H1 (cell line): ENCODE data around the gene PRAMEF18. TPM values are rescaled to one million over a fixed set of nuclear protein-coding genes. Genes with fewer than 3 reads are reported as not detected.
"Not testable (repeated sequence)": the region's sequence is repeated elsewhere in the genome, so short reads cannot be mapped to it uniquely, and the experiment has no call there.

Source experiments
- CTCF ChIA-PET: fragments of 300-600 bp; sonication (Branson Sonifier 250); formaldehyde crosslinking; loops from one replicate; lab custom pipeline; 2021; ENCODE audit not compliant: partially characterized antibody; lab: Charles Lee
- POLR2A ChIA-PET: fragments of 300-600 bp; sonication (Branson Sonifier 250); formaldehyde crosslinking; loops from one replicate; lab custom pipeline; 2021; ENCODE audit warnings: inconsistent platforms; ENCODE audit not compliant: partially characterized antibody; lab: Charles Lee
- DNase-seq, 2 experiments: peaks; one replicate each; pipeline versions ENCODE4 v3.0.0 to v3.0.0-alpha.2; 2010 to 2022; ENCODE audit warnings: low spot score in 2 of 2, low read depth in 1 of 2, mixed read lengths in 1 of 2
- FAIRE-seq: peaks from 2 replicates; lab custom pipeline; 2011; peaks lifted over from hg19 to GRCh38; lab: Jason Lieb, UNC
- H2AFZ ChIP-seq: 2 replicates; pipeline ENCODE4 v1.8.1; 2012; ENCODE audit warnings: low read length, inconsistent platforms
- H2AK5ac ChIP-seq: 2 replicates; pipeline ENCODE4 v1.6.1; 2013; ENCODE audit warnings: low read depth, low read length
- H2BK120ac ChIP-seq: replicated peaks from 2 replicates; pipeline ENCODE3; 2013; ENCODE audit warnings: low read depth, low read length, inconsistent platforms
- H2BK12ac ChIP-seq: 2 replicates; pipeline ENCODE4 v1.6.1; 2013; ENCODE audit warnings: low read depth, low read length
- H2BK15ac ChIP-seq: 2 replicates; pipeline ENCODE4 v1.6.1; 2013; ENCODE audit warnings: low read length
- H2BK20ac ChIP-seq: 2 replicates; pipeline ENCODE4 v1.6.1; 2013; ENCODE audit warnings: low read length
- H2BK5ac ChIP-seq: 2 replicates; pipeline ENCODE4 v1.6.1; 2013; ENCODE audit warnings: low read depth, low read length
- H3K14ac ChIP-seq: 2 replicates; pipeline ENCODE4 v1.6.1; 2013; ENCODE audit warnings: inconsistent platforms; ENCODE audit not compliant: insufficient read length
- H3K18ac ChIP-seq: 2 replicates; pipeline ENCODE4 v1.6.1; 2013; ENCODE audit warnings: low read length; ENCODE audit errors: extremely low read depth
- H3K23ac ChIP-seq: 2 replicates; pipeline ENCODE4 v1.6.1; 2013; ENCODE audit warnings: inconsistent platforms; ENCODE audit not compliant: insufficient read length
- H3K23me2 ChIP-seq: 2 replicates; pipeline ENCODE4 v1.6.1; 2013; ENCODE audit warnings: low read depth, low read length
- H3K27ac ChIP-seq: 2 replicates; pipeline ENCODE4 v1.6.1; 2011; ENCODE audit warnings: low read depth, low read length, inconsistent platforms
- H3K27me3 ChIP-seq, 4 experiments: replicated peaks in 1 of 4; 1 replicate in 1 of 4; 2 replicates in 3 of 4; pipeline versions ENCODE4 v1.6.1 to v1.8.1; 2011 to 2013; ENCODE audit warnings: low read length in 3 of 4, mild to moderate bottlenecking in 3 of 4, inconsistent platforms in 2 of 4, mixed read lengths in 2 of 4, moderate library complexity in 1 of 4; ENCODE audit not compliant: control insufficient read depth in 3 of 4, insufficient read depth in 3 of 4; ENCODE audit errors: extremely low read depth in 1 of 4
- H3K36me3 ChIP-seq, 4 experiments: 2 replicates each; pipeline versions ENCODE4 v1.6.1 to v1.8.1; 2011 to 2013; ENCODE audit warnings: mild to moderate bottlenecking in 4 of 4, low read length in 3 of 4, moderate library complexity in 2 of 4, control low read depth in 1 of 4, inconsistent platforms in 1 of 4; ENCODE audit not compliant: insufficient read depth in 4 of 4, control insufficient read depth in 2 of 4
- H3K4ac ChIP-seq: replicated peaks from 2 replicates; pipeline ENCODE3; 2013; ENCODE audit warnings: low read length, low read depth, mixed read lengths, inconsistent platforms; ENCODE audit not compliant: insufficient read length
- H3K4me1 ChIP-seq, 4 experiments: replicated peaks in 1 of 4; 1 replicate in 1 of 4; 2 replicates in 3 of 4; pipeline versions ENCODE4 v1.6.1 to v1.8.1; 2011 to 2013; ENCODE audit warnings: low read length in 3 of 4, inconsistent platforms in 2 of 4, mixed read lengths in 1 of 4; ENCODE audit not compliant: insufficient read depth in 4 of 4, control insufficient read depth in 3 of 4
- H3K4me2 ChIP-seq, 2 experiments: 2 replicates each; pipeline versions ENCODE4 v1.6.1 to v1.8.1; 2011 to 2013; ENCODE audit warnings: low read depth in 2 of 2, low read length in 2 of 2, control low read depth in 1 of 2, inconsistent platforms in 1 of 2, mild to moderate bottlenecking in 1 of 2; ENCODE audit not compliant: insufficient read depth in 1 of 2
- H3K4me3 ChIP-seq, 4 experiments: fragments of 200-600, 300-600 bp in 1 of 4; sonication (generic), shearing (Covaris generic), sonication (Bioruptor Twin) in 1 of 4; 2 replicates each; pipeline versions ENCODE4 v1.5.1 to v1.8.1; 2011 to 2016; ENCODE audit warnings: low read length in 4 of 4, low read depth in 3 of 4, control low read depth in 2 of 4, inconsistent platforms in 2 of 4, mild to moderate bottlenecking in 2 of 4, mixed read lengths in 1 of 4, moderate library complexity in 1 of 4; ENCODE audit not compliant: insufficient read depth in 2 of 4; ENCODE audit errors: extremely low read depth in 1 of 4
- H3K56ac ChIP-seq: replicated peaks from 2 replicates; pipeline ENCODE3; 2013; ENCODE audit warnings: low read depth, mild to moderate bottlenecking, mixed read lengths, low read length, inconsistent platforms; ENCODE audit not compliant: insufficient read length
- H3K79me1 ChIP-seq: 2 replicates; pipeline ENCODE4 v1.6.1; 2013; ENCODE audit warnings: low read depth, low read length, control low read depth
- H3K79me2 ChIP-seq, 2 experiments: 2 replicates each; pipeline versions ENCODE4 v1.6.1 to v1.8.1; 2012 to 2013; ENCODE audit warnings: low read length in 2 of 2, mild to moderate bottlenecking in 2 of 2, inconsistent platforms in 1 of 2; ENCODE audit not compliant: insufficient read depth in 2 of 2, control insufficient read depth in 1 of 2
- H3K9ac ChIP-seq, 4 experiments: replicated peaks in 1 of 4; 1 replicate in 1 of 4; 2 replicates in 3 of 4; pipeline versions ENCODE4 v1.6.1 to v1.8.1; 2011 to 2013; ENCODE audit warnings: low read depth in 3 of 4, low read length in 3 of 4, control low read depth in 2 of 4, mild to moderate bottlenecking in 2 of 4, moderate library complexity in 2 of 4, inconsistent platforms in 1 of 4; ENCODE audit errors: extremely low read depth in 1 of 4
- H3K9me3 ChIP-seq, 2 experiments: 2 replicates each; pipeline versions ENCODE4 v1.6.1 to v1.8.1; 2012 to 2013; ENCODE audit warnings: mild to moderate bottlenecking in 2 of 2, moderate library complexity in 2 of 2, control low read depth in 1 of 2, inconsistent platforms in 1 of 2, low read depth in 1 of 2, low read length in 1 of 2, mixed read lengths in 1 of 2; ENCODE audit not compliant: insufficient read depth in 2 of 2
- H4K20me1 ChIP-seq, 2 experiments: replicated peaks in 1 of 2; 2 replicates each; pipeline versions ENCODE3 to v1.8.1; 2011 to 2013; ENCODE audit warnings: inconsistent platforms in 2 of 2, low read length in 2 of 2, mild to moderate bottlenecking in 1 of 2; ENCODE audit not compliant: insufficient read depth in 2 of 2, control insufficient read depth in 1 of 2
- H4K5ac ChIP-seq: 2 replicates; pipeline ENCODE4 v1.6.1; 2013; ENCODE audit warnings: low read length, low read depth, mixed read lengths, inconsistent platforms; ENCODE audit not compliant: insufficient read length
- H4K8ac ChIP-seq: 2 replicates; pipeline ENCODE4 v1.8.0; 2013; ENCODE audit warnings: mild to moderate bottlenecking, moderate library complexity, low read length, inconsistent platforms; ENCODE audit not compliant: insufficient read depth; ENCODE audit errors: extremely low read depth
- H4K91ac ChIP-seq: replicated peaks from 2 replicates; pipeline ENCODE3; 2013; ENCODE audit warnings: low read length, mixed read lengths, inconsistent platforms; ENCODE audit not compliant: insufficient read length
- WGBS, 2 experiments: shearing (Covaris generic) in 1 of 2; methylation state at CpG; one replicate each; pipeline versions ENCODE4 v1.1.6 to v1.1.7; 2013 to 2015; ENCODE audit warnings: low lambda C conversion rate in 2 of 2, mixed read lengths in 2 of 2, inconsistent platforms in 1 of 2, low coverage in 1 of 2, missing lambda C conversion rate in 1 of 2; ENCODE audit not compliant: insufficient replicate concordance in 2 of 2, insufficient coverage in 1 of 2, insufficient read length in 1 of 2; ENCODE audit errors: extremely low coverage in 1 of 2, missing lambda C conversion rate in 1 of 2; 5-methylcytosine and 5-hydroxymethylcytosine counted together
- polyA plus RNA-seq, 7 experiments: library from polyadenylated mRNA; depleted of rRNA in 3 of 7; stranded (reverse) in 5 of 7; unstranded in 2 of 7; fragments of >200 nt in 5 of 7; fragments of 200-250 nt in 2 of 7; gene quantifications; 1 replicate in 5 of 7; 2 replicates in 1 of 7; 4 replicates in 1 of 7; pipeline versions ENCODE4 v1.2.1 to v1.2.3, GENCODE V29; 2011 to 2013; ENCODE audit warnings: missing spikeins in 2 of 7, mixed read lengths in 2 of 7
- total RNA-seq: library from RNA; stranded (reverse); fragmentation: NEBNext Ultra II Directional; extraction: Animal tissue kit (Norgen Biotek cat#: 25700); gene quantifications from 2 replicates; pipeline ENCODE4 v1.2.1, GENCODE V29; 2021

Gene PRAMEF18
- total and polyA plus RNA-seq, 2 of the 8 experiments (the other 6 are each of a cell fraction or from before 2014, with no cell fraction given) = not detected

DNA sequence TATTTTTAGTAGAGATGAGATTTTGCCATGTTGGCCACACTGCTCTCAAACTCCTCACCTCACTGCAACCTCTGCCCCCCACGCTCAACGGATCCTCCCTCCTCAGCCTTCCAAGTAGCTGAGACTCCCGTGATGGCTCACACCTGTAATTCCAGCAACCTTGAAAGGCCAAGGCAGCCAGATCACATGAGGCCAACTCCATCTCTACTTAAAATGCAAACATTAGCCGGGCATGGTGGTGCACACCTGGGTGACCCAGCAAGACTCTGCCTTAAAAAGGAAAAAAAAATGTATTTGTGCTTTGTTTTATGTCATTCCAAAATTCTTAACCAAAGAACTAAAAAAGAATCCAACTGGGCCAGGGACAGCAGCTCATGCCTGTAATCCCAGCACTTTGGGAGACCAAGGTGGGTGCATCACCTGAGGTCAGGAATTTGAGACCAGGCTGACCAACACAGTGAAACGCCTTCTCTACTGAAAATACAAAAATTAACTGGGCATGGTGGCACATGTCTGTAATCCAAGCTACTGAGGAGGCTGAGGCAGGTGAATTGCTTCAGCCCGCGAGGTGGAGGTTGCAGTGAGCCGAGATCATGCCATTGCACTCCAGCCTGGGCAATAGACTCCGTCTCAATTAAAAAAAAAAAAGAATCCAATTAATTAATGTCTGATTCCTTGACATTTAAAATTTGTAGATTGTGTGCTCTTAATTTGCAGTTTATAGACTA is 17.7 kb upstream of the PRAMEF18 start:
- H3K4me1 ChIP-seq, H3K27me3 ChIP-seq, H3K79me1 ChIP-seq, H3K9ac ChIP-seq, H4K5ac ChIP-seq, H3K4me2 ChIP-seq, FAIRE-seq, H4K8ac ChIP-seq, H3K36me3 ChIP-seq, H3K56ac ChIP-seq, H2BK20ac ChIP-seq, H2AFZ ChIP-seq, H2BK120ac ChIP-seq, CTCF ChIA-PET, H3K4ac ChIP-seq, H3K18ac ChIP-seq, H3K79me2 ChIP-seq, H4K91ac ChIP-seq, H4K20me1 ChIP-seq, DNase-seq, H3K14ac ChIP-seq, H3K23me2 ChIP-seq, H2BK5ac ChIP-seq, H3K23ac ChIP-seq, H2BK15ac ChIP-seq, H3K4me3 ChIP-seq, H2AK5ac ChIP-seq, H3K27ac ChIP-seq, H2BK12ac ChIP-seq, POLR2A ChIA-PET: not testable (repeated sequence)
- H3K9me3 ChIP-seq = peaks cover 58 to 65% of the 10 kb centered on the region in 2 experiments
- 78% methylated on average over 9 of the region's 9 CpGs; no CpG with 5 or more reads in 1 of the 2 experiments for WGBS, 2 experiments

DNA sequence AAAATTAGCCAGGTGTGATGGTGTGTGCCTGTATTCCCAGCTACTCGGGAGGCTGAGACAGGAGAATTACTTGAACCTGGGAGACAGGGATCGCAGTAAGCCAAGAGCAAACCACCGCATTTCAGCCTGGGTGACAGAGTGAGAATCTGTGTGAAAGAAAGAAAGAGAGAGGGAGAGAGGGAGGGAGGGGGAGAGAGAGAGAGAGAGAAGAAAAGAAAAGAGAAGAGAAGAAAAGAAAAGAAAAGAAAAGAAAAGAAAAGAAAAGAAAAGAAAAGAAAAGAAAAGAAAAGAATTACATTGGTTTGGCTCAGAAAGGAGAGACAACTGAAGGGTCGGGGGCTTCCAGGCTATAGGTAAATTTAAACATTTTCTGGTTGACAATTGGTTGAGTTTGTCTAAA is 13.7 kb upstream of the PRAMEF18 start:
- DNase-seq, H2BK15ac ChIP-seq, H3K4me1 ChIP-seq, H3K4me2 ChIP-seq, FAIRE-seq, CTCF ChIA-PET, H3K18ac ChIP-seq, H2BK12ac ChIP-seq, H3K27ac ChIP-seq, H2BK120ac ChIP-seq, POLR2A ChIA-PET, H3K36me3 ChIP-seq, H4K5ac ChIP-seq, H3K79me1 ChIP-seq, H3K56ac ChIP-seq, H4K20me1 ChIP-seq, H3K9ac ChIP-seq, H2AK5ac ChIP-seq, H3K4me3 ChIP-seq, H4K91ac ChIP-seq, H3K79me2 ChIP-seq, H4K8ac ChIP-seq, H2BK20ac ChIP-seq, H3K23ac ChIP-seq, H3K23me2 ChIP-seq, H3K4ac ChIP-seq, H3K14ac ChIP-seq, H3K27me3 ChIP-seq, H2AFZ ChIP-seq, H2BK5ac ChIP-seq: not testable (repeated sequence)
- H3K9me3 ChIP-seq = peaks cover 45 to 70% of the 10 kb centered on the region in 2 experiments
- 78% methylated on average over 3 of the region's 4 CpGs; no CpG with 5 or more reads in 1 of the 2 experiments for WGBS, 2 experiments
